Hepatocyte (in vitro differentiated cells): ENCODE results near the gene POU2F1. TPM values are rescaled to one million over a fixed set of nuclear protein-coding genes. Genes with fewer than 3 reads are reported as not detected.

Experiments used
- DNase-seq: peaks from one replicate; pipeline ENCODE4 v3.0.0-alpha.2; 2016; ENCODE audit warnings: low spot score
- H2AFZ ChIP-seq: fragments of 200-600 bp; sonication (generic); 2 replicates; pipeline ENCODE4 v1.6.0; 2016; ENCODE audit warnings: antibody characterized with exemption, mild to moderate bottlenecking
- H3K27ac ChIP-seq: fragments of 200-600 bp; sonication (generic); 2 replicates; pipeline ENCODE4 v1.5.1; 2016; ENCODE audit warnings: mild to moderate bottlenecking
- H3K27me3 ChIP-seq: fragments of 200-600 bp; sonication (generic); 2 replicates; pipeline ENCODE4 v1.6.1; 2016
- H3K36me3 ChIP-seq: fragments of 200-600 bp; sonication (generic); replicated peaks from 2 replicates; pipeline ENCODE4 v1.5.1; 2016; ENCODE audit warnings: low read depth; ENCODE audit not compliant: insufficient read depth
- H3K4me1 ChIP-seq: fragments of 200-600 bp; sonication (generic); 2 replicates; pipeline ENCODE4 v1.5.1; 2016; ENCODE audit warnings: mild to moderate bottlenecking, moderate library complexity; ENCODE audit not compliant: insufficient read depth
- H3K4me2 ChIP-seq: fragments of 200-600 bp; sonication (generic); 2 replicates; pipeline ENCODE4 v1.6.0; 2016
- H3K4me3 ChIP-seq: fragments of 200-600 bp; sonication (generic); 2 replicates; pipeline ENCODE4 v1.5.1; 2016; ENCODE audit warnings: mild to moderate bottlenecking
- H3K79me2 ChIP-seq: fragments of 200-600 bp; sonication (generic); 2 replicates; pipeline ENCODE4 v1.6.0; 2017; ENCODE audit warnings: mild to moderate bottlenecking
- H3K9me2 ChIP-seq: fragments of 200-600 bp; sonication (generic); replicated peaks from 2 replicates; pipeline ENCODE4 v1.6.0; 2017; ENCODE audit warnings: mild to moderate bottlenecking; ENCODE audit not compliant: insufficient read depth
- H3K9me3 ChIP-seq: fragments of 200-600 bp; sonication (generic); 2 replicates; pipeline ENCODE4 v1.5.1; 2016; ENCODE audit warnings: low read depth, mild to moderate bottlenecking
- H4K20me1 ChIP-seq: fragments of 200-600 bp; sonication (generic); 2 replicates; pipeline ENCODE4 v1.6.0; 2016; ENCODE audit warnings: mild to moderate bottlenecking; ENCODE audit not compliant: insufficient read depth, poor library complexity, severe bottlenecking
- CTCF ChIP-seq: fragments of 200-600 bp; sonication (generic); IDR thresholded peaks from 2 replicates; pipeline ENCODE4 v1.5.1; 2016; ENCODE audit warnings: antibody characterized with exemption, mild to moderate bottlenecking; ENCODE audit not compliant: poor library complexity
- EZH2 ChIP-seq: fragments of 200-600 bp; sonication (generic); IDR thresholded peaks from 2 replicates; pipeline ENCODE4 v1.6.1; 2016; ENCODE audit warnings: antibody characterized with exemption, mild to moderate bottlenecking, borderline replicate concordance
- EZH2phosphoT487 ChIP-seq: fragments of 200-600 bp; sonication (generic); IDR thresholded peaks from one replicate; pipeline ENCODE4 v1.6.1; 2018; ENCODE audit warnings: antibody characterized with exemption, mild to moderate bottlenecking, low read depth, moderate library complexity; ENCODE audit not compliant: unreplicated experiment, severe bottlenecking
- WGBS: methylation state at CpG from one replicate; pipeline ENCODE4 v1.1.6; 2016; ENCODE audit warnings: low lambda C conversion rate; ENCODE audit errors: missing lambda C conversion rate; 5-methylcytosine and 5-hydroxymethylcytosine counted together
- polyA plus RNA-seq: library from polyadenylated mRNA; unstranded; fragments of >200 nt; fragmentation: Nextera tagmentation; extraction: Ambion mirVana; gene quantifications from 2 replicates; pipeline ENCODE4 v1.2.1, GENCODE V29; 2016
- total RNA-seq: library from RNA; depleted of rRNA; stranded (reverse); fragments of >200 nt; gene quantifications from 2 replicates; pipeline ENCODE4 v1.2.3, GENCODE V29; 2014

POU2F1 gene
- total and polyA plus RNA-seq, 2 experiments from 2014 or later, result 11.9 to 14.5 TPM

- Histone ChIP-seq H4K20me1 (no peaks in the 10 kb centered on the region), H3K9me2 (no peaks in the 10 kb centered on the region), H2AFZ (no peak overlapping the region), H3K9me3 (no peaks in the 10 kb centered on the region), H3K4me2 (no peak overlapping the region), H3K27ac (no peak overlapping the region), H3K4me3 (no peak overlapping the region), H3K27me3 (no peaks in the 10 kb centered on the region), H3K4me1 (no peaks in the 10 kb centered on the region), H3K79me2 (no peaks in the 10 kb centered on the region), H3K36me3 (no peaks in the 10 kb centered on the region)
- TF ChIP-seq CTCF (no peak), EZH2phosphoT487 (no peak), EZH2 (no peak)
- no peak for DNase-seq
- WGBS, result 88% methylated on average over 5 of the region's 5 CpGs
Observed at GRCh38 chr1:167412920-167413319, 192.2 kb downstream of the POU2F1 start.

- no peak for TF ChIP-seq EZH2phosphoT487
- Histone ChIP-seq H3K4me3 (no peak overlapping the region), H3K4me2 (no peak overlapping the region), H2AFZ (no peak overlapping the region), H3K9me3 (no peaks in the 10 kb centered on the region), H3K36me3 (no peaks in the 10 kb centered on the region), H3K4me1 (no peaks in the 10 kb centered on the region), H3K27ac (no peak overlapping the region), H3K79me2 (no peaks in the 10 kb centered on the region), H4K20me1 (no peaks in the 10 kb centered on the region), H3K27me3 (no peaks in the 10 kb centered on the region), H3K9me2 (no peaks in the 10 kb centered on the region)
- DNase-seq, result no peak
- 91% methylated on average over 3 of the region's 3 CpGs for WGBS
Observed at GRCh38 chr1:167413328-167413727, 192.6 kb downstream of the POU2F1 start.

- Histone ChIP-seq H3K27me3 (no peaks in the 10 kb centered on the region), H3K27ac (no peak overlapping the region), H3K4me1 (no peaks in the 10 kb centered on the region), H3K79me2 (no peaks in the 10 kb centered on the region), H3K9me2 (no peaks in the 10 kb centered on the region), H4K20me1 (no peaks in the 10 kb centered on the region), H3K36me3 (no peaks in the 10 kb centered on the region), H3K4me3 (no peak overlapping the region), H3K9me3 (no peaks in the 10 kb centered on the region), H2AFZ (no peak overlapping the region), H3K4me2 (no peak overlapping the region)
- no peak for TF ChIP-seq CTCF
- TF ChIP-seq EZH2phosphoT487, result no peak
- no peak for DNase-seq
- 79% methylated on average over 1 of the region's 1 CpG for WGBS
Observed at GRCh38 chr1:167416506-167416905, 195.8 kb downstream of the POU2F1 start.

- Histone ChIP-seq H3K4me1 (no peaks in the 10 kb centered on the region), H3K36me3 (no peaks in the 10 kb centered on the region), H3K79me2 (no peaks in the 10 kb centered on the region), H3K27ac (no peak overlapping the region), H3K9me2 (no peaks in the 10 kb centered on the region), H3K27me3 (no peaks in the 10 kb centered on the region), H3K4me3 (no peak overlapping the region), H2AFZ (no peak overlapping the region), H3K4me2 (no peak overlapping the region), H4K20me1 (no peaks in the 10 kb centered on the region), H3K9me3 (no peaks in the 10 kb centered on the region)
- TF ChIP-seq EZH2phosphoT487 (no peak), CTCF (no peak), EZH2 (no peak)
- DNase-seq, result no peak
Observed at GRCh38 chr1:167418391-167418790, 197.7 kb downstream of the POU2F1 start.
